PC-3 (cell line): ENCODE data around the gene FOXC2.

ENCODE experiments used
- CTCF ChIP-seq: fragments of 300-600 bp; sonication (generic); conservative IDR thresholded peaks from 2 replicates; pipeline ENCODE4 v1.5.1; 2017; ENCODE audit warnings: antibody characterized with exemption, low read depth, mild to moderate bottlenecking, low read length
- EZH2 ChIP-seq: fragments of 300-600 bp; sonication (generic); IDR thresholded peaks from one replicate; pipeline ENCODE4 v1.6.1; 2017; ENCODE audit warnings: antibody characterized with exemption, mild to moderate bottlenecking, low read length; ENCODE audit not compliant: unreplicated experiment

DNA sequence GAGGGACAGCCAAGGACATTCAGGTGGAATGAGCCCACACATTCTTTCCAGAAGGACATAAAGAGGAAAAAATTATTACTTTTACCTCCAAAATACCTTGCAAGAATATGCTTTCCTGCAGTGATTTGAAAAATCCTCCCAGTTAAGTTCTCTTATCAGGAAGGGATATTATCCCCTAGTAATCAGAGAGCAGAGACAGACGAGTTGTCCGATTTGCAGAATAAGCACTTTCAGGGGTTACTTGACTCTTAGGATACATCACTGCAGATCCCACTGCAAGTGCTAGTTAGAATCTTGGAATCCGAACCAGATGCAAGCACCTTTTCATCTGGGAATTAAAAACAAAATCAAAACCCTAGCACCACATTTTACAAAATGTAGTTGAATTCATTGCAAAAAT lies 45.3 kb downstream of the FOXC2 start:
- TF ChIP-seq CTCF (no peak), EZH2 (no peak)
